Neural progenitor cell (in vitro differentiated cells): ENCODE measurements around the gene APOC4. TPM values are rescaled to one million over a fixed set of nuclear protein-coding genes. Genes with fewer than 3 reads are reported as not detected.

Source experiments
- DNase-seq: peaks from one replicate; pipeline ENCODE4 v3.0.0-alpha.2; 2016; ENCODE audit warnings: low spot score
- H2AFZ ChIP-seq: fragments of 200-600 bp; sonication (generic); replicated peaks from 2 replicates; pipeline ENCODE4 v1.6.1; 2016; ENCODE audit warnings: antibody characterized with exemption
- H3F3A ChIP-seq: fragments of 200-600 bp; sonication (generic); 2 replicates; pipeline ENCODE4 v1.6.1; 2016; ENCODE audit warnings: antibody characterized with exemption, low read depth
- H3K27ac ChIP-seq: fragments of 200-600 bp; sonication (generic); 2 replicates; pipeline ENCODE4 v1.5.1; 2016; ENCODE audit warnings: mild to moderate bottlenecking
- H3K27me3 ChIP-seq: fragments of 200-600 bp; sonication (generic); 2 replicates; pipeline ENCODE4 v1.6.1; 2016; ENCODE audit warnings: mild to moderate bottlenecking, moderate library complexity
- H3K36me3 ChIP-seq: fragments of 200-600 bp; sonication (generic); 2 replicates; pipeline ENCODE4 v1.5.1; 2016
- H3K4me1 ChIP-seq: fragments of 200-600 bp; sonication (generic); 2 replicates; pipeline ENCODE4 v1.6.1; 2016; ENCODE audit warnings: mixed run types
- H3K4me2 ChIP-seq: fragments of 200-600 bp; sonication (generic); 2 replicates; pipeline ENCODE4 v1.6.1; 2016
- H3K4me3 ChIP-seq: fragments of 200-600 bp; sonication (generic); 2 replicates; pipeline ENCODE4 v1.5.1; 2016
- H3K79me2 ChIP-seq: fragments of 200-600 bp; sonication (generic); 2 replicates; pipeline ENCODE4 v1.6.1; 2016; ENCODE audit warnings: low read depth
- H3K9ac ChIP-seq: fragments of 200-600 bp; sonication (generic); 2 replicates; pipeline ENCODE4 v1.6.1; 2016
- H3K9me3 ChIP-seq: fragments of 200-600 bp; sonication (generic); 2 replicates; pipeline ENCODE4 v1.5.1; 2016; ENCODE audit warnings: low read depth
- H4K20me1 ChIP-seq: fragments of 200-600 bp; sonication (generic); 2 replicates; pipeline ENCODE4 v1.6.1; 2016; ENCODE audit warnings: low read depth
- H3K27ac Mint-ChIP-seq: 3 replicates; pipeline ENCODE4 v1.8.0; 2021; ENCODE audit warnings: mixed read lengths
- H3K27me3 Mint-ChIP-seq: 2 replicates; pipeline ENCODE4 v1.8.0; 2022; ENCODE audit warnings: low read depth, mild to moderate bottlenecking, inconsistent platforms, moderate library complexity, mixed read lengths; ENCODE audit not compliant: insufficient read depth
- H3K36me3 Mint-ChIP-seq: 3 replicates; pipeline ENCODE4 v1.8.0; 2021; ENCODE audit warnings: mixed read lengths
- H3K4me1 Mint-ChIP-seq: 3 replicates; pipeline ENCODE4 v1.8.0; 2021; ENCODE audit warnings: mixed read lengths
- H3K4me3 Mint-ChIP-seq: 3 replicates; pipeline ENCODE4 v1.8.0; 2021; ENCODE audit warnings: mild to moderate bottlenecking, moderate library complexity, mixed read lengths
- H3K9me3 Mint-ChIP-seq: 3 replicates; pipeline ENCODE4 v1.8.0; 2020; ENCODE audit warnings: mixed read lengths
- EZH2 ChIP-seq: fragments of 200-600 bp; sonication (generic); IDR thresholded peaks from 2 replicates; pipeline ENCODE4 v1.6.1; 2017; ENCODE audit warnings: antibody characterized with exemption, mild to moderate bottlenecking, moderate library complexity
- EZH2phosphoT487 ChIP-seq: fragments of 200-600 bp; sonication (generic); IDR thresholded peaks from 2 replicates; pipeline ENCODE4 v1.6.1; 2017; ENCODE audit warnings: antibody characterized with exemption
- total RNA-seq: library from RNA; depleted of rRNA; stranded (reverse); fragments of >200 nt; gene quantifications from 2 replicates; pipeline ENCODE4 v1.2.3, GENCODE V29; 2015; ENCODE audit warnings: low replicate concordance
- TF ChIP-seq, protein P1 (sequence below): fragments of 200-600 bp; sonication (generic); IDR thresholded peaks from 2 replicates; pipeline ENCODE4 v1.5.1; 2017; ENCODE audit warnings: antibody characterized with exemption, mild to moderate bottlenecking

APOC4 gene
- total RNA-seq, 1 donor from 2014 or later: not detected

DNA sequence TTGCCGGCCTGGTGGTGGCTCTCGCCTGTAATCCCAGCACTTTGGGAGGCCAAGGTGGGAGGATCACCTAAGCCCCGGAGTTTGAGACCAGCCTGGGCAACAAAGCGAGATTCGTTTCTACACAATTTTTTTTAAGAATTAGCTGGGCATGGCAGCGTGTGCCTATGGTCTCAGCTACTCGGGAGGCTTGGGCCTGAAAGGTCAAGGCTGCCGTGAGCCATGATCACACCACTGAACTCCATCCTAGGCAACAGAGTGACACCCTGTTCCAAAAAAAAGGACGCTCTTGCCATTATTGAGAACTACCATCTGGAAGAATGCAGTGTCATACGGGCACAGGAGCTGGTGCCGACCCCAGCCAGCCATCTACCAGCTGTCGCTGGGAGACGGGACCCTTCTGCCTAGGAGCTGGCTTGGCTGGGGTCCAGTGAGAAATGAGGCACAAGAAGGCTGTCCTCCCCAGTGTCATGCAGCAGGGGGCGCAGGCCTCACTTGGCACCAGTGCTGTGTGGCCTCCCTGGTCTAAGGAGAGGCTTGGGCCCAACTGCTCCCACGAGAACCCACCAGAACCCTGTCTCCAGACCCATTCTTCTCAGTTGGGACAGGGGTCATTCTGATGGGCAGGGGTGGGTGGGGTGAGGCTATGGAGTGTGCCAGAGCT is 47.0 kb downstream of the APOC4 start:
- Histone ChIP-seq H3K9ac (no peak overlapping the region), H3F3A (no peaks in the 10 kb centered on the region), H3K79me2 (no peaks in the 10 kb centered on the region), H3K4me1 (no peaks in the 10 kb centered on the region), H3K36me3 (no peaks in the 10 kb centered on the region), H2AFZ (no peak overlapping the region), H3K9me3 (no peaks in the 10 kb centered on the region), H3K27me3 (no peaks in the 10 kb centered on the region), H4K20me1 (peaks cover 6% of the 10 kb centered on the region), H3K4me2 (no peak overlapping the region), H3K4me3 (no peak overlapping the region), H3K27ac (no peak overlapping the region)
- H3K36me3 Mint-ChIP-seq: peaks cover 13% of the 10 kb centered on the region
- H3K9me3 Mint-ChIP-seq: no peaks in the 10 kb centered on the region
- peaks cover 2% of the 10 kb centered on the region for H3K27me3 Mint-ChIP-seq
- no peak overlapping the region for H3K27ac Mint-ChIP-seq
- TF ChIP-seq, protein P1, sequence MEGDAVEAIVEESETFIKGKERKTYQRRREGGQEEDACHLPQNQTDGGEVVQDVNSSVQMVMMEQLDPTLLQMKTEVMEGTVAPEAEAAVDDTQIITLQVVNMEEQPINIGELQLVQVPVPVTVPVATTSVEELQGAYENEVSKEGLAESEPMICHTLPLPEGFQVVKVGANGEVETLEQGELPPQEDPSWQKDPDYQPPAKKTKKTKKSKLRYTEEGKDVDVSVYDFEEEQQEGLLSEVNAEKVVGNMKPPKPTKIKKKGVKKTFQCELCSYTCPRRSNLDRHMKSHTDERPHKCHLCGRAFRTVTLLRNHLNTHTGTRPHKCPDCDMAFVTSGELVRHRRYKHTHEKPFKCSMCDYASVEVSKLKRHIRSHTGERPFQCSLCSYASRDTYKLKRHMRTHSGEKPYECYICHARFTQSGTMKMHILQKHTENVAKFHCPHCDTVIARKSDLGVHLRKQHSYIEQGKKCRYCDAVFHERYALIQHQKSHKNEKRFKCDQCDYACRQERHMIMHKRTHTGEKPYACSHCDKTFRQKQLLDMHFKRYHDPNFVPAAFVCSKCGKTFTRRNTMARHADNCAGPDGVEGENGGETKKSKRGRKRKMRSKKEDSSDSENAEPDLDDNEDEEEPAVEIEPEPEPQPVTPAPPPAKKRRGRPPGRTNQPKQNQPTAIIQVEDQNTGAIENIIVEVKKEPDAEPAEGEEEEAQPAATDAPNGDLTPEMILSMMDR: peak; percentile 70
- TF ChIP-seq EZH2: no peak
- peak; percentile 79 for DNase-seq
- no peaks in the 10 kb centered on the region for H3K4me1 Mint-ChIP-seq
- no peak overlapping the region for H3K4me3 Mint-ChIP-seq

DNA sequence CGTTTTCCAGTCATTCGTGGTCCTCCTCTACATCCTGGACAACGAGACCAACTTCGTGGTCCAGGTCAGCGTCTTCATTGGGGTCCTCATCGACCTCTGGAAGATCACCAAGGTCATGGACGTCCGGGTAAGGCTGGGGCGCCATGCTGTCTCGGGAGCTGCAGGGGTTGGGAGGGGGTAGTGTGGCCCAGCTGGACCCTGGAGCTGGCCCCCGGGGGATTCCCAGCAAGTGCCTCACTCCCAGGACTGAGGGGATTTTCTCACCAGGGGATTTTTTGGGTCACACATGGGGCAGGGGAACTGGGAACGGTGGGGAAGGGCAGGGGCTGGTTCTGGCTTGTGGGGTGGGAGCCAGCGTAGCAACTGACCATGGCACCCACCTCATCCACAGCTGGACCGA is 48.4 kb downstream of the APOC4 start:
- H3K4me1 ChIP-seq: no peaks in the 10 kb centered on the region
- H3K9me3 Mint-ChIP-seq: no peaks in the 10 kb centered on the region
- no peaks in the 10 kb centered on the region for H3K4me1 Mint-ChIP-seq
- H3K27me3 Mint-ChIP-seq: peaks cover 2% of the 10 kb centered on the region
- no peaks in the 10 kb centered on the region for H3K27me3 ChIP-seq
- H3K4me3 ChIP-seq: no peak overlapping the region
- H2AFZ ChIP-seq: no peak overlapping the region
- no peaks in the 10 kb centered on the region for H3K9me3 ChIP-seq
- no peaks in the 10 kb centered on the region for H3K79me2 ChIP-seq
- no peak overlapping the region for H3K4me3 Mint-ChIP-seq
- no peak overlapping the region for H3K27ac ChIP-seq
- TF ChIP-seq EZH2 (no peak), EZH2phosphoT487 (no peak)
- TF ChIP-seq, protein P1: no peak
- DNase-seq: no peak
- no peak overlapping the region for H3K4me2 ChIP-seq
- H3K9ac ChIP-seq: no peak overlapping the region
- peaks cover 6% of the 10 kb centered on the region for H4K20me1 ChIP-seq
- no peaks in the 10 kb centered on the region for H3F3A ChIP-seq
- H3K27ac Mint-ChIP-seq: no peak overlapping the region
- H3K36me3 ChIP-seq: no peaks in the 10 kb centered on the region
- H3K36me3 Mint-ChIP-seq: peaks cover 10% of the 10 kb centered on the region

DNA sequence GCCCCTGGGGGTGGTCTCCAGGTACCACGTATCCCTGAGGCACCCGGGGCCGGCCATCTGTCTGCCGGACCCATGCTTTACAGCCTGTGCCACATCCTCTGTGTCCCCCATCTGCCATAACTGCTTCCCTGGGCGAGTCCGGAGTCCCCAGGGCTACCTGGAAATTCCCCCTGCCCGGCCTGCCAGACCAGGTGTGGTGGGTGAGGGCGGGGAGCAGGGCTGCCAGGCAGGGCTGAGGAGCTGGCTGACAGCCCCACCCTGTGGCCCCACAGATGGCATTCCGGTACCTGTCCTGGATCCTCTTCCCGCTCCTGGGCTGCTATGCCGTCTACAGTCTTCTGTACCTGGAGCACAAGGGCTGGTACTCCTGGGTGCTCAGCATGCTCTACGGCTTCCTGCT is 48.9 kb downstream of the APOC4 start:
- Histone ChIP-seq H3K9me3 (no peaks in the 10 kb centered on the region), H3K4me2 (no peak overlapping the region), H3K27me3 (no peaks in the 10 kb centered on the region), H3K79me2 (no peaks in the 10 kb centered on the region), H4K20me1 (peaks cover 6% of the 10 kb centered on the region), H3K9ac (no peak overlapping the region), H3K4me1 (no peaks in the 10 kb centered on the region), H3K36me3 (no peaks in the 10 kb centered on the region), H3K27ac (no peak overlapping the region), H2AFZ (no peak overlapping the region), H3F3A (no peaks in the 10 kb centered on the region), H3K4me3 (no peak overlapping the region)
- Mint-ChIP-seq H3K4me1 (no peaks in the 10 kb centered on the region), H3K4me3 (no peak overlapping the region), H3K27me3 (peaks cover 2% of the 10 kb centered on the region), H3K27ac (no peak overlapping the region), H3K36me3 (peaks cover 10% of the 10 kb centered on the region), H3K9me3 (no peaks in the 10 kb centered on the region)
- no peak for DNase-seq
- no peak for TF ChIP-seq EZH2
- TF ChIP-seq, protein P1: no peak
- no peak for TF ChIP-seq EZH2phosphoT487
